Hindlimb muscle (tissue), 1 donor: ENCODE results near the gene ING3. TPM values are rescaled to one million over a fixed set of nuclear protein-coding genes. Genes with fewer than 3 reads are reported as not detected.
A peak's percentile ranks its signal among the peaks of the same experiment; 100 is the strongest.
"Not testable (repeated sequence)": the region's sequence is repeated elsewhere in the genome, so short reads cannot be mapped to it uniquely, and the experiment has no call there.

Experiments used
- DNase-seq: peaks from one replicate; pipeline ENCODE4 v3.0.0-alpha.2; 2013
- polyA plus RNA-seq: library from polyadenylated mRNA; unstranded; fragments of 120-200 nt; gene quantifications from one replicate; pipeline ENCODE4 v1.2.1, GENCODE V29; 2013; ENCODE audit not compliant: insufficient read length

The ING3 gene
- polyA plus RNA-seq, 1 donor, result 15.2 TPM

- DNase-seq, result no peak
Measured at GRCh38 chr7:121003986-121004685, 53.6 kb downstream of the ING3 start.

- not testable (repeated sequence) for DNase-seq
Measured at GRCh38 chr7:121005058-121005457, 54.5 kb downstream of the ING3 start.

- no peak for DNase-seq
Measured at GRCh38 chr7:121005996-121006584, 55.5 kb downstream of the ING3 start.

- DNase-seq, result no peak
Measured at GRCh38 chr7:121006711-121007315, 56.2 kb downstream of the ING3 start.

- no peak for DNase-seq
Measured at GRCh38 chr7:121008816-121009215, 58.2 kb downstream of the ING3 start.

GRCh38 chr7:121011401-121011800 lies 60.8 kb downstream of the ING3 start:
- no peak for DNase-seq

- no peak for DNase-seq
Measured at GRCh38 chr7:121012170-121012874, 61.7 kb downstream of the ING3 start.

- no peak for DNase-seq
Measured at GRCh38 chr7:121012919-121013318, 62.3 kb downstream of the ING3 start.

GRCh38 chr7:121015560-121015959 lies 65.0 kb downstream of the ING3 start:
- DNase-seq, result no peak

- DNase-seq, result no peak
Measured at GRCh38 chr7:121016966-121017365, 66.4 kb downstream of the ING3 start.

- no peak for DNase-seq
Measured at GRCh38 chr7:121017586-121017985, 67.0 kb downstream of the ING3 start.

- peak; percentile 36 for DNase-seq
Measured at GRCh38 chr7:121019018-121019417, 68.4 kb downstream of the ING3 start.

GRCh38 chr7:121020249-121020988 lies 69.8 kb downstream of the ING3 start:
- no peak for DNase-seq

- no peak for DNase-seq
Measured at GRCh38 chr7:121020989-121021969, 70.7 kb downstream of the ING3 start.

GRCh38 chr7:121023194-121023593 lies 72.6 kb downstream of the ING3 start:
- no peak for DNase-seq

- no peak for DNase-seq
Measured at GRCh38 chr7:121023683-121024511, 73.3 kb downstream of the ING3 start.

- DNase-seq, result no peak
Measured at GRCh38 chr7:121024611-121025010, 74.0 kb downstream of the ING3 start.

GRCh38 chr7:121026159-121026558 lies 75.6 kb downstream of the ING3 start:
- no peak for DNase-seq

GRCh38 chr7:121026577-121027111 lies 76.1 kb downstream of the ING3 start:
- no peak for DNase-seq
